Prostate gland (tissue), 2 donors: ENCODE results near the gene ROPN1.

ENCODE experiments used
- CTCF ChIP-seq, 4 experiments: fragments of 200-600 bp in 2 of 4; fragments of 450-650 bp in 2 of 4; sonication (generic) in 2 of 4; IDR thresholded peaks; 1 replicate in 3 of 4; 2 replicates in 1 of 4; pipeline ENCODE4 v1.5.1; 2016 to 2019; ENCODE audit warnings: antibody characterized with exemption in 4 of 4, mild to moderate bottlenecking in 2 of 4, moderate library complexity in 2 of 4
- POLR2AphosphoS5 ChIP-seq: sonication (generic); formaldehyde crosslinking; IDR thresholded peaks from one replicate; pipeline ENCODE4 v1.6.1; 2017; ENCODE audit warnings: antibody characterized with exemption

GRCh38 chr3:123920868-123921267 is 71.1 kb downstream of the ROPN1 start:
- TF ChIP-seq CTCF (IDR thresholded peaks at IDR 0.05) (no peak), POLR2AphosphoS5 (no peak)
